ENCODE data around the gene CDC5L.
"Not testable (repeated sequence)": the region's sequence is repeated elsewhere in the genome, so short reads cannot be mapped to it uniquely, and the experiment has no call there.

The CDC5L gene

DNA sequence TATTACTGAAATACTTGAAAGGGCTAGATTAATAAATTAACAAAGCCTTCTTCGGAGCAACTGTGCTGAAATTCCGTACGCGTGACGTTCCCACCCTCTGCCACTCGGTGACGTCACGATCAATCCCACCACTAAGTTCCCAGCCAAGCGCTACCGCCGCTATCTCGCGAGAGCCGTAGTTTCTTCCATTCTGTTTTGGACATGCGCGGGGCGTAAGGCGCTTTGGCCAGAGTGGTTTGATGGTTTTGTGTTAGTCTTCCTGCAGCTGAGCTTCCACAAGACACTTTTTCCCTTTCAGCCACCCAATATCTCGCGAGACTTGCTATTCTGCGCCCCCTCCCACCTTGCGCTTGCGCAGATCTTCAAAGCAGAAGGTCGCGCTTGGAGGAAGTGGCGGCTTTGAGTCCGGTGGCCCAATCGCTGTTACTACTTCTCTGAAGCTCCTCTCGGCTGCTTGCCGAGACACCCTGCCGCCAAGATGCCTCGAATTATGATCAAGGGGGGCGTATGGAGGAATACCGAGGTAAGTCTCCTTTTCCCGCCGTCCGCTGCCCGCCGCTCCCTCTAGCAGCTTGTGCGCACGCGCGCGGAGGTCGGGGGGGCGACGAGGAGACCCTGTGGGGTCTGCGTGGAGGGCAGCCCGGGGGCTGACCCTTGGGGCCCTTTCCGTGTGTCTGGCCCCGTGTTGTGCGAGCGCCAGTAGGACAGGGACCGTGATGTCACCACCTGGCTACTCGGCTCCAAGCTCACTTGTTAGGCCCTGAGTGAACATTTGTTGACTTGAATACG, at the start of gene CDC5L:
TSS of gene CDC5L (plus strand) at position 361 of the 789 bp plus-strand sequence. CDS start at position 479, 118 bp downstream.
- in situ Hi-C loops (cut with HindIII; ENCODE audit: low sequenced_read_pairs): no loop called here

GRCh38 chr6:44338228-44339122, 49.0 kb upstream of the CDC5L start:
- in situ Hi-C loops (cut with HindIII; ENCODE audit: low sequenced_read_pairs): loop anchor here (5.0 kb wide), 1 partner anchor 81 kb away; the partner anchor contains the start of gene SLC35B2

- in situ Hi-C loops (cut with HindIII; ENCODE audit: low sequenced_read_pairs): loop anchor here (5.0 kb wide), 1 partner anchor 82 kb away; the partner anchor contains the start of gene SLC35B2
Observed at GRCh38 chr6:44339301-44339700, 48.2 kb upstream of the CDC5L start.

- in situ Hi-C loops (cut with HindIII; ENCODE audit: low sequenced_read_pairs): loop anchor here (5.0 kb wide), 1 partner anchor 83 kb away; the partner anchor contains the start of gene SLC35B2
Observed at GRCh38 chr6:44339763-44340625, 47.5 kb upstream of the CDC5L start.

DNA sequence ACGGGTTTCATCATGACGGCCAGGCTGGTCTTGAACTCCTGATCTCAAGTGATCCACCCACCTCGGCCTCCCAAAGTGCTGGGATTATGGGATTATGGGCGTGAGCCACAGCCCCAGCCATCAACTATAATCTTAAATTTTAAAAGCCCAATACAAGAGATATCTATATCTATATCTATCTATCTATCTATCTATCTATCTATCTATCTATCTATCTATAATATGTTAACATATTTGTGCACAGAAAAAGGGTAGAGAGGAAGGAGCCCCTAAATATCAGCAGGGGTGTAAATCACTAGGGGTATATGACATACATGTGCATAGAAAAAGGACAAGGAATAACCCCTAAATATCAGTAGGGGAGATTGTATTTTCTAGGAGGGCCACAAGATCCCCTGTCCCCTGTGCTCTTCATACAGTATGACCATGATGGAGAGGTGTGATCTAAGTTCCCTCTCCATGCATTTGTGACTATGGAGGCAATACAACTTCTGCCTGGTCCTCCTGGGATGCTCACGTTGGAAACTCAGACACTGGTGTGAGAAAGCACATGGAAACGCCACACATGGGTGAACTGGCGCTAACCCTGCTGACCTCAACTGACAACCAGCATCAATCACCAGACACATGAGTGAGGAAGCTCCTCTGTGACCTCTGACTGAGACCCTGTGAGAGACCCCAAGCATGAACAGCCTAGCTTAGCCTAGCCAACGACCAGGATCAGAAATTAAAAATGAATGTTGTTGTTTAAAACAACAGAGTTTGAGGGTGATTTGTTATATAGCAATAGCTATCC, 46.2 kb upstream of the CDC5L start:
- in situ Hi-C loops (cut with HindIII; ENCODE audit: low sequenced_read_pairs): no loop called here

DNA sequence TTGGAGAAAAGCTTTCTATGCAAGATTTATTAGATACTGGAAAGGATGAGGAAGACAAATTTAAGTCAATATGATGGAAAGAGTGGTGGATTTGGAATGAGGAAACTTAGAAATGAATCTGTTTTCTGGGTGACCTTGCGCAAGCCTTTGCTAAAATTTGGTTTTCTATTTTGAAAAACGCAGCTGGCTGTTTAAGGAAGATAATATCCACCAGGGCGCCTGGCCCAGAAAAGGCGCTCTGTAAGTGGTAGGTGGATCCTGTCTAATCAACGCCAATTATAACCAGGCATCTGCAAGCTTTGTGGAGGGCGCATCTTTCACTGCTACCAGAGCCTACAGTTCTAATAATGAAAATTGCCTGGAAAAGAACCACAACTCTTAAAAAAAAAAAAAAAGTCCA, 45.5 kb upstream of the CDC5L start:
- in situ Hi-C loops (cut with HindIII; ENCODE audit: low sequenced_read_pairs): no loop called here

- in situ Hi-C loops (cut with HindIII; ENCODE audit: low sequenced_read_pairs): no loop called here
Observed at GRCh38 chr6:44342489-44342888, 45.0 kb upstream of the CDC5L start, which contains the start of gene SPATS1. TSS of gene SPATS1 (plus strand) at chr6:44342650. CDS start at chr6:44343096, 446 bp downstream.

- in situ Hi-C loops (cut with HindIII; ENCODE audit: low sequenced_read_pairs): not testable (repeated sequence)
Observed at GRCh38 chr6:44346818-44347217, 40.7 kb upstream of the CDC5L start.

DNA sequence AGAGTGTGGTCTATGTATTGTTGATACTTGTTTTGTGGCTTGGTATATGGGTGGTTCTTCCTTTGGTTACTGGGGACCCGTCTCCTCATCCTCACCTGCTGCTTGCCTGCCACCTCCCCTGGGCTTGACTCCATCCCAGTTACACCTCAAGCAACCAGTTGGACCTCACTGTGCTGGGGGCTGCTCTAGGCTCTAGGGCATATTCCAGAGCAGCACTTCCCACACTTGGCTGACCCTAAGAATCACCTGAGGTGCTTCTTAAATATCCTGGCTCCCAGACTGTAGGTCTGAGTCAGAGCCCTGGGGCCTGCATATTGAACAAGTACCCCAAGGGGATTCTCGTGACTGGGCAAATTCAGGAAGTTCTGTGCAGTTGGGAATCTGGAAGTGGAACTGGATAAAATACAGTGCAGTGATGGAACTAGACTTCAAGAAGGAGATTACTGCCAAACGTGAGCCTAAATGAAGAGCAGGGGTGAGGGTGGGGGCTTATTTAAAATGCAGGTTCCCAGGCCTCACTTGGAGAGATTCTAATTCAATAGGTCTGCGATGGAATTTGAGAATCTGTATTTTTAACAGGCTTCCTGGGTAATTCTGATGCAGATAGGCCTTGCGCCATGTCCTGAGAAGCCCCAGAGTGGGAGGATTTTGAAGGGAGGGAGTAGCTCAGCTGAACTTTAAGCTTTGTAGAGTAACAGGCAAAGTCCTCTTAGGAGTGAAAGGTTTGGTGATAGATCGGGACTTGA, 37.4 kb upstream of the CDC5L start:
- in situ Hi-C loops (cut with HindIII; ENCODE audit: low sequenced_read_pairs): no loop called here

- in situ Hi-C loops (cut with HindIII; ENCODE audit: low sequenced_read_pairs): not testable (repeated sequence)
Observed at GRCh38 chr6:44350650-44350994, 36.9 kb upstream of the CDC5L start.

DNA sequence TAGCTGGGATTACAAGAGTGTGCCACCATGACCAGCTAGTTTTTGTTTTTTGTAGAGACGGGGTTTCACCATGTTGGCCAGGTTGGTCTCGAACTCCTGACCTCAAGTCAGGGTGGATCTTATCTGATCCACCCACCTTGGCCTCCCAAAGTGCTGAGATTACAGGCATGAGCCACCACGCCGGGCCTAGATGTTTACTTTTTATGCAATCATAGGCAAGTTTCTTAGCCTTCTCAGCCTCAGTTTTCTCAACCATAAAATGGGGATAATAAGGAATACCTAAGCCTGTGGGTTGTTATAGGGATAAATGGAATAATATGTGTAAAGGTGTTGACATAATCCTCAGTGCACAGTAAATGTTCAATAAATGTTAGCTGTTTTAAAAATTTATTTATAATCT, 35.2 kb upstream of the CDC5L start:
- in situ Hi-C loops (cut with HindIII; ENCODE audit: low sequenced_read_pairs): no loop called here

GRCh38 chr6:44353336-44353735, 34.2 kb upstream of the CDC5L start:
- in situ Hi-C loops (cut with HindIII; ENCODE audit: low sequenced_read_pairs): no loop called here

GRCh38 chr6:44355640-44356039, 31.9 kb upstream of the CDC5L start:
- in situ Hi-C loops (cut with HindIII; ENCODE audit: low sequenced_read_pairs): no loop called here

DNA sequence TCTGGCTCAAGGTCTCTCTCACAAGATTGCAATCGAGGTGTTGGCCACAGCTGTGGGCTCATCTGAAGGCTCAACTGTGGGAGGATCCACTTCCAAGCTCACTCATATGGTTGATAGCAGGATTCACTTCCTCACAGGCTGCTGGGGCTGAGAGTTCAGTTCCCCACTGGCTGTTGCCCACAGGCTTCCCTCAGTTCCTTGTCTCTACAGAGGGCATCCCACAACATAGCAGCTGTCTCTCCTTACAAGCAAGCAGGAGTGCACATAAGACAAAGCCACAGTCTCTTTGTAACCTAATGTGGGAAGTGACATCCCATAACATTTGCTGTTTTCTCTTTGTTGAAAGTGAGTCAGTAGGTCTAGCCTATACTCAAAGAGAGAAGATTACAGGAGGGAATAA, 31.0 kb upstream of the CDC5L start:
- in situ Hi-C loops (cut with HindIII; ENCODE audit: low sequenced_read_pairs): no loop called here

GRCh38 chr6:44359973-44360372, 27.5 kb upstream of the CDC5L start:
- in situ Hi-C loops (cut with HindIII; ENCODE audit: low sequenced_read_pairs): no loop called here

DNA sequence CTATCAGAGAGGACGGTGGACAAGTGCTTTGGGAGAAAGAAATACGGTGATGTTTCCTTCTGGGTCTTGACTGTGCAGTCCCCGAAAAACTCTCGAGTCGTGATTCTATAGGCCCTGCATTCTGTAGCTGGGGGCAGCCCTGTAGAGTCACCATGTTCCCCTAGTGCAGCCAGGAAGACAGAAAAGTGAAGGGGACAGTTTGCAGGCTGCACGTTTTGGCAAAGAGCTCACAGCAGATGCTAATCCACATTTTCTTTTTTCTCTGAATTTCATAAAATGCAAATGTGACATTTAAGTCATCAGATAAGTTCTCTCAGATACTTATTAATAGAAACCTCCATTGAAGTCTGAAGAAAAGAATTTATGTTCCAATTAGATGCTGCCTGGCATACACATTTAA, 25.6 kb upstream of the CDC5L start:
- in situ Hi-C loops (cut with HindIII; ENCODE audit: low sequenced_read_pairs): no loop called here

GRCh38 chr6:44363377-44363926, 24.1 kb upstream of the CDC5L start:
- in situ Hi-C loops (cut with HindIII; ENCODE audit: low sequenced_read_pairs): no loop called here

DNA sequence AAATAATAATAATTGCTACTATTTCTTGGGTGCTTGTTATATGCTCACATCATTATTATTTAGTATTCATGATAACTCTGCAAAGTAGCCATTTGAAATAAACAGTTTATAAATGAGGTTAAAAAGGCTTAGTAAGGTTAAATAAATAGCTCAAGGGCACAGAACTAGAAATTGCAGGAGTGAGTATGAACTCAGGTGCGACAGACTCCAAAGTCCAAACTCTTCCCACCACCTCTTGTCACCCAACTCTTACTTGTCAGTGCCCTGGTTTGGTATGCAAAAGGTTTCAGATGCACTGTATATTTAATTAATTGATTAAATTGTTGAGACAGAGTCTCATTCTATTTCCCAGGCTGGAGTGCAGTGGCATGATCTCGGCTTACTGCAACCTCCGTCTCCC, 20.7 kb upstream of the CDC5L start:
- in situ Hi-C loops (cut with HindIII; ENCODE audit: low sequenced_read_pairs): no loop called here

DNA sequence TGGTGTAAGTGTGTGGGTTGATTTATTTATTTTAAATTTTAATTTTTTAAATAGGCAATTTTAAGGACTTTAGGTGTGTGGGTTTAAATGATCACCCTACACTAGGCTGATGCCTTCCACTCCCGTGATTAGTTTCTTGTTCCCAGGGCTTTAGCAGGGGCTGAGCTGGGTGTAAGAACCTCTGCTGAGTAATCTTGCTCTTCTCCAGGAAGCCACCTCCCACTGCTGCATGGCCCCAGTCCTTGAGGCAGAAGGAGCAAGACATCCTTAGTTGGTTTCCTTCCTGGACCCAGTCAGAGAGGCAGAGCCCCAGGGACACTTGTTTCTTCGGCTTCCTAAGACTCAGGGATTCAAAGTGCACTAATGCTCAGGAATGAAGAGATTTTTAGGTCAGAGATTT, 19.8 kb upstream of the CDC5L start:
- in situ Hi-C loops (cut with HindIII; ENCODE audit: low sequenced_read_pairs): no loop called here

All from DLD1 (cell line).